Myometrial cell (primary cell): Measurements from ENCODE around the gene KDM2B. TPM values are rescaled to one million over a fixed set of nuclear protein-coding genes. Genes with fewer than 3 reads are reported as not detected.

Experiments used
- total RNA-seq: library from RNA; depleted of rRNA; stranded (reverse); fragments of >200 nt; gene quantifications from 2 replicates; pipeline ENCODE4 v1.2.3, GENCODE V29; 2015

Gene KDM2B
- 20.2 and 26.2 TPM in 2 replicates for total RNA-seq

GRCh38 chr12:121580959-121581685 is at the start of gene KDM2B:
KDM2B (minus strand) TSS chr12:121581023; CDS start chr12:121580911, 112 bp downstream.

GRCh38 chr12:121626087-121626852 is 45.4 kb upstream of the KDM2B start, which contains the start of gene ORAI1:
ORAI1 (plus strand) TSS chr12:121626530.

GRCh38 chr12:121399391-121400331 is 181.2 kb downstream of the KDM2B start, which contains the start of gene RNF34:
RNF34 (plus strand) TSS chr12:121400118; CDS start chr12:121400213, 95 bp downstream.

Other genes with a start within 250 kb of the KDM2B start
- 147 and 152 TPM in 2 replicates for gene ANAPC5, start 228.6 kb downstream of the KDM2B start, total RNA-seq
- 25.1 and 56.9 TPM in 2 replicates for gene RNF34, start 180.9 kb downstream of the KDM2B start, total RNA-seq
- 9.0 and 16.1 TPM in 2 replicates for gene ORAI1, start 45.5 kb upstream of the KDM2B start, total RNA-seq
- gene MORN3, start 88.6 kb upstream of the KDM2B start, total RNA-seq = under 0.01 TPM in 2 replicates
- 8.6 and 13.6 TPM in 2 replicates for gene TMEM120B, start 131.7 kb upstream of the KDM2B start, total RNA-seq
- gene RHOF, start 212.7 kb upstream of the KDM2B start, total RNA-seq = 14.9 and 15.0 TPM in 2 replicates
- 2.0 and 3.2 TPM in 2 replicates for gene SETD1B, start 223.0 kb upstream of the KDM2B start, total RNA-seq